CD4-positive, alpha-beta T cell treated with Interleukin-10 for 1 hour (primary cell): Measurements from ENCODE around the gene TIMM44.

ENCODE experiments used
- DNase-seq: peaks from one replicate; pipeline ENCODE4 v3.0.0-alpha.2; 2020

The TIMM44 gene

DNA sequence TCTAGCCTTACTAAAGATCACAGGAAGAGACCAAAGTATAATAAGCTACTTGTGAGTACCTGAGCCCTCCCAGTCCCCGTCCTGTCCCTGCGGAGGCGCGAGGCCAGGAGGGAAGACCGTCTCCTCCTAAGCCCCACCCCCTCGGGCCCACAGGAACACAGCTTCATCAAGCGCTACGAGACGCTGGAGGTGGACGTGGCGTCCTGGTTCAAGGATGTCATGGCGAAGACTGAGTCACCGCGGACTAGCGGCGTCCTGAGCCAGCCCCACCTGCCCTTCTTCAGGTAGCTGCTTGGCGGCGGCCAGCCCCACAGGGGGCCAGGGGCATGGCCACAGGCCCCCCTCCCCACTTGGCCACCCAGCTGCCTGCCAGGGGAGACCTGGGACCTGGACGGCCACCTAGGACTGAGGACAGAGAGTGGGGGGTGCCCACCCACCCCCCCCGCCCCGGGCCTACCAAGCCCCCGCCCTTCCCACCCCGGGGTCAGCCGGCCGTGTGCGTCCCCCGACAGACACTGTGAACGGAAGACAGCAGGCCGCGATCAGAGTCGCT lies 31.2 kb downstream of the TIMM44 start:
- no peak for DNase-seq

GRCh38 chr19:7911508-7912143 lies 31.8 kb downstream of the TIMM44 start:
- no peak for DNase-seq

GRCh38 chr19:7910321-7911161 lies 32.9 kb downstream of the TIMM44 start:
- no peak for DNase-seq

GRCh38 chr19:7909471-7910067 lies 33.9 kb downstream of the TIMM44 start:
- no peak for DNase-seq

GRCh38 chr19:7908742-7909461 lies 34.6 kb downstream of the TIMM44 start:
- DNase-seq, result no peak

DNA sequence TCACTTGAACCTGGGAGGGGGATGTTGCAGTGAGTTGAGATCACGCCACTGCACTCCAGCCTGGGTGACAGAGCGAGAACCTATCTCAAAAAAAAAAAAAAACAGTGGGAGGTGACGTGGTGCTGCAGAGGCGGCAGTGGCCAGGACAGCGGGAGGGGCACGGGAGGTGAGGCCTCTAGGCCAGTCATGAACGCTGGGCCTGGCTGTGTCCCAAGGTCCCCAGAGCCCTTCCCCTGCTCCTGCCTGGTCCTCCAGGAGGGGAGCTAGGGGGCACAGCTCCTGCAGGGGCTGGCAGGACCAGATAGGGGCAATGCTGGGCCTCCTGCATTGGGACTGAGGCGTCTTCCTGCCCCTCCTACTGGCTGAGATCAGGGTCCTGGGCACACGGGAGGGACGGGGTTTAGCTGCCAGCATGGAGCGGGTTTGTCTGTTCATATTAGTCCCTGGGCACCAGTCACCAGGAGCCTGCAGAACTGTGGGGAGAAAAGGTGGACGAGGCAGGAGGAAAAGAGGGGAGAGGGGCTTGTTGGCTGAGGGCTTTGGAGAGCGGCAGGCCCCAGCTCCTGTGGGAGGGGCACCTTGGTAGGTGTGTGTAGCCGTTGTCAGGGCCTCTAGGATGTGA lies 35.3 kb downstream of the TIMM44 start:
- no peak for DNase-seq

- DNase-seq, result no peak
Measured at GRCh38 chr19:7907544-7907943, 35.9 kb downstream of the TIMM44 start.

DNA sequence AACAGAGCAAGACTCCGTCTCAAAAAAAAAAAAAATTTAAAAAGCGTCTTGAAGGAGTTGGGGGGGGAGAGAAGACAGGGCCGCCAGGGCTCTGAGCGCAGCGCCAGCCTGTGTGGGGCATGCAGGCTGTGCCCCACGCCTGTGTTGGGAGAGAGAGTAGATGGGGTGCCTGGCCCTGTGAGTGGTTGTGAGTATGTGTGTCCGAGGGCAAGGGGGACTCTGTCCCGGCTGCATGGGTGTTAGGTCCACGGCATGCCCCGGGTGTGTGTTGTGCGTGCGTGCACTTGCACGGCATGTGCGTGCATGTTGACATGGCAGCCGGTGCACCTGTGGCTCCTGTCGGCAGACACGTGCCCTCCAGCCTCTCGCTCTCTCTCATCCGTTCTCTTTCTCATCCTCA lies 36.3 kb downstream of the TIMM44 start:
- DNase-seq, result no peak

DNA sequence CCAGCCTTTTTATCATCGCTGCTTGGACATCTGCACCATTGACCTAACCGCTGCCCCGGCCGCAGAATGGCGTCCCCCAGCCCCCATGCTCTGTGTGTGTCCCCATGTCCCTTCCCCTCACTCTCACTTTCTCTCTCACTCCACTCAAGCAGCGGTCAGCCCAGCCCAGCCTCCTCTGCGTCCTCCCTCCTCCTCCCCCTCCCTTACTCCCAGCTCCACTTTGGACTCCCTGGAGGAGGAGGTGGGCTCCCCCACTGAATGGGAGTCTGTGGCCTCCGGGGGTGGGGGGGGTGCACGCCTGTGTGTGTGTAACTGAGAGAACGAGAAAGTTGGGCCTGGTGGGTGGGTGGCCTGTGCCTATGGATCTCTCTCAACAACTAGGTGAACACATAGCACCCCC lies 37.6 kb downstream of the TIMM44 start:
- DNase-seq, result no peak

GRCh38 chr19:7905268-7905667 lies 38.2 kb downstream of the TIMM44 start:
- no peak for DNase-seq

- peak; percentile 90 for DNase-seq
Measured at GRCh38 chr19:7904074-7905020, 39.1 kb downstream of the TIMM44 start.

GRCh38 chr19:7903244-7904073 lies 40.0 kb downstream of the TIMM44 start, which contains the start of gene MAP2K7:
TSS of gene MAP2K7 (plus strand) at chr19:7903877. CDS start at chr19:7903945, 68 bp downstream.
- peak; percentile 100 for DNase-seq

DNA sequence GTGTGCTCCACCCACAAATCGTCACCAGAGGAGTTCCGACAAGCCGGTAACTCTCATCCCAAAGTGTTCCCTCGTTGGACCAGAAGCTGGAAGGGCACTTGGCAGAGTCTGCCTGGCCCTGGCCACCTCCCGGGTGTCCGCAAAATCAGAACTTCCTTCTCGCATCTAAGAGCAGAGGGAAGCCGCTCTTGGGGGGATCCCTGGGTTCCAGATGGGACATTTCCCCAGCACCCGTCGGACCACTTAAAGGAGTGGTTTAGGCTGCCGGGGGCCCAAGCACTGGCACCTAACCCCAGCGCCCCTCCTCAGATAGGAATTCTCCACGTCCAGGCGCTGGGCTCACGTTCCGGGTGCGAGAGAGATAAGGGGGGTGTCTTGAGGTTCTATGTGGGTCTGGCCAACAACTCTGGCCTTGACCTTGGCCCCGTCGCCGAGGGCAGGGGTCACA lies 40.6 kb downstream of the TIMM44 start:
- no peak for DNase-seq

DNA sequence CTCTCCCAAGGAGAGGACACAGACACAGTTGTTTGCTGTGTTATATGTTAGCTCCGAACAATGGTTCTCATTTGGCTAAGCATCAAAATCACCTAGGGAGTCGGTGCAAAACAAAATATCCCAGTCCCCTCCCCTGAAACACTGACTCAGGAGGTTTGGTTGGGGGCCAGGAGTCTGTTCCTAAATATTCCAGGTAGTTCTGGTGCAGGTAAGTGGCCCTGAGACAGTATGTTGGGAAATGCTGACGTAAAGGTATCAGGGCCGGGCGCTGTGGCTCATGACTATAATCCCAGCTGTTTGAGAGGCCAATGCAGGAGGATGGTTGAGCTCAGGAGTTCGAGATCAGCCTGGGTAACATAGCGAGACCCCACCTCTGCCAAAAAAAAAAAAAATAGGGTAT lies 42.1 kb downstream of the TIMM44 start:
- DNase-seq, result no peak

DNA sequence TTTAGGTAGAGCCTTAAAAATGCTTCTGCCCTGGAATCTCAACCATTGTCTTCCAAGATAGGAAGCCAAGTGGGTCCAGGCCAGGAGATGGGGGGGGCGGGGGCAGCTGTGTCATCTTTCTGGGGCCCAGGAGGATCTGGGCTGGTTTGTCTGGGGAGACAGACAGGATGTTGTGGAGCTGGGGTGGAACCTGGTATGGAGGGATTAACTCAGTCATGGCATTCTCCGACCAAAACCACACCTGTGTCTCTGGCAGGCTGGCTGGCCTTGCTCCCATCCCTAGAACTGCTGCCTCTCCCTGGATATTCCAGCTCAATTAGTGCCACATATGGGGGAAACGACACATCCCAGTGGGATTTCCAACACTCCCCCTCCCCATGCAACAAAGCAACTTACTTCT lies 42.5 kb downstream of the TIMM44 start:
- no peak for DNase-seq

GRCh38 chr19:7900401-7900870 lies 43.0 kb downstream of the TIMM44 start:
- DNase-seq, result no peak

GRCh38 chr19:7899751-7900378 lies 43.6 kb downstream of the TIMM44 start:
- no peak for DNase-seq

DNA sequence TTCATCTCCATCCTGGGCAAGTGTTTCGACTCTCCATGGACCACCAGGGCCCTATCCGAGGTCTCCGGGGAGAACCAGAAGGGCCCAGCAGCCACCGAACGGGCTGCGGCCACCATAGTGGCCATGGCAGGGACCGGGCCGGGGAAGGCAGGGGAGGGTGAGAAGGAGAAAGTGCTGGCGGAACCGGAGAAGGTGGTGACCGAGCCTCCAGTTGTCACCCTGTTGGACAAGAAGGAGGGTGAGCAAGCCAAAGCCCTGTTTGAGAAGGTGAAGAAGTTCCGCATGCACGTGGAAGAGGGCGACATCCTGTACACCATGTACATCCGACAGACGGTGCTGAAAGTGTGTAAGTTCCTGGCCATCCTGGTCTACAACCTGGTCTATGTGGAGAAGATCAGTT lies 44.5 kb downstream of the TIMM44 start:
- DNase-seq, result no peak

- DNase-seq, result no peak
Measured at GRCh38 chr19:7897292-7897691, 46.2 kb downstream of the TIMM44 start.

GRCh38 chr19:7895565-7895964 lies 47.9 kb downstream of the TIMM44 start:
- DNase-seq, result no peak
